Right cardiac atrium (tissue), 5 donors: Measurements from ENCODE around the gene JAK2. TPM values are rescaled to one million over a fixed set of nuclear protein-coding genes. Genes with fewer than 3 reads are reported as not detected.

Experiments used
- ATAC-seq, 2 donors: fragments of 200-7000 bp; cut with Tn5 transposase; one replicate each; pipeline versions ENCODE4 v1.8.0 to v1.9.1; 2020; ENCODE audit warnings: moderate library complexity in 2 of 2, mild to moderate bottlenecking in 1 of 2
- DNase-seq, 3 donors: peaks; one replicate each; pipeline ENCODE4 v3.0.0-alpha.2; 2020
- H3K27ac ChIP-seq: one replicate; pipeline ENCODE4 v1.5.1; 2013; ENCODE audit warnings: mild to moderate bottlenecking, low read length, control low read depth, moderate library complexity
- H3K27me3 ChIP-seq: one replicate; pipeline ENCODE4 v1.6.1; 2013; ENCODE audit not compliant: control insufficient read depth, insufficient read depth
- H3K4me1 ChIP-seq: one replicate; pipeline ENCODE4 v1.6.1; 2013; ENCODE audit warnings: low read length; ENCODE audit not compliant: control insufficient read depth, insufficient read depth
- H3K4me3 ChIP-seq: one replicate; pipeline ENCODE4 v1.5.1; 2013; ENCODE audit warnings: low read length, control low read depth
- H3K9me3 ChIP-seq: one replicate; pipeline ENCODE4 v1.6.1; 2013; ENCODE audit warnings: low read length; ENCODE audit not compliant: control insufficient read depth
- WGBS: extraction: QIAGEN DNeasy Blood & Tissue Kit; methylation state at CpG from one replicate; pipeline ENCODE4 v1.1.7; 2013; 5-methylcytosine and 5-hydroxymethylcytosine counted together
- intact Hi-C, 4 donors: fragments of 100-400 bp; cut with DNase I; formaldehyde crosslinking; loops; one replicate each; pipeline versions ENCODE4 v1.11.0 to v1.14.0; 2022 to 2023
- polyA plus RNA-seq: library from polyadenylated mRNA; stranded (reverse); fragments of 200-250 nt; gene quantifications from one replicate; pipeline ENCODE4 v1.2.3, GENCODE V29; 2013
- total RNA-seq, 4 donors: library from RNA; stranded (reverse); fragmentation: NEBNext Ultra II Directional; extraction: Animal tissue kit (Norgen Biotek cat#: 25700); gene quantifications; one replicate each; pipeline ENCODE4 v1.2.1, GENCODE V29; 2021
- donor health status: healthy with polysubstance abuse.
- donor health status: DM: no; HTN: yes; CAD: no.
- donor health status: DM: no; HTN: no; CAD: no.
- donor health status: DM: no; HTN: yes; CAD: no; lungs with severe emphysema.
- donor health status: DM: yes; HTN: yes; CAD: no.

Gene JAK2
- total and polyA plus RNA-seq, 5 donors = 4.5 to 14.6 (median 11.4) TPM

GRCh38 chr9:5144217-5144616 lies 159.1 kb downstream of the JAK2 start:
- intact Hi-C loops = no loop called here
- WGBS = 92% methylated on average over 7 of the region's 7 CpGs
- Histone ChIP-seq H3K27ac (no peak overlapping the region), H3K9me3 (no peaks in the 10 kb centered on the region), H3K4me3 (no peak overlapping the region), H3K27me3 (no peaks in the 10 kb centered on the region), H3K4me1 (no peaks in the 10 kb centered on the region)
- DNase-seq (no peak), ATAC-seq (no peak)

GRCh38 chr9:5146241-5146640 lies 161.2 kb downstream of the JAK2 start:
- H3K4me3 ChIP-seq = no peak overlapping the region
- H3K4me1 ChIP-seq = no peaks in the 10 kb centered on the region
- H3K27me3 ChIP-seq = no peaks in the 10 kb centered on the region
- ATAC-seq = no peak
- intact Hi-C loops = no loop called here
- DNase-seq = no peak
- no peak overlapping the region for H3K27ac ChIP-seq
- no peaks in the 10 kb centered on the region for H3K9me3 ChIP-seq
- WGBS = 92% methylated on average over 1 of the region's 1 CpG

Other genes with a start within 250 kb of the JAK2 start
- 100 to 1,000 TPM; 111 to 153 (median 125) TPM for gene AK3, start 244.1 kb upstream of the JAK2 start, total RNA-seq
- gene AK3, start 244.1 kb upstream of the JAK2 start, polyA plus RNA-seq = 91.3 TPM
- 1 to 10 TPM; 6.1 to 8.1 (median 6.6) TPM for gene RCL1, start 192.3 kb upstream of the JAK2 start, total RNA-seq
- gene RCL1, start 192.3 kb upstream of the JAK2 start, polyA plus RNA-seq = 4.8 TPM
- not detected for gene INSL6, start 200.4 kb downstream of the JAK2 start, total RNA-seq
- not detected for gene INSL6, start 200.4 kb downstream of the JAK2 start, polyA plus RNA-seq
- not detected for gene INSL4, start 246.1 kb downstream of the JAK2 start, total RNA-seq
- gene INSL4, start 246.1 kb downstream of the JAK2 start, polyA plus RNA-seq = not detected